WTC11 (cell line): ENCODE data around the gene UQCC2. TPM values are rescaled to one million over a fixed set of nuclear protein-coding genes. Genes with fewer than 3 reads are reported as not detected.

Experiments used
- ATAC-seq: fragments of 200-7000 bp; cut with Tn5 transposase; 2 replicates; pipeline ENCODE4 v1.10.0; 2021; ENCODE audit warnings: mild to moderate bottlenecking, moderate library complexity
- CTCF ChIA-PET: fragments of 300-600 bp; sonication (Branson Sonifier 250); formaldehyde crosslinking; loops from one replicate; lab custom pipeline; 2021; ENCODE audit warnings: antibody characterized with exemption; lab: Charles Lee
- POLR2A ChIA-PET: fragments of 350-600 bp; sonication (Branson Sonifier 250); formaldehyde crosslinking; loops from one replicate; lab custom pipeline; 2021; ENCODE audit warnings: antibody characterized with exemption; lab: Charles Lee
- DNase-seq: peaks from one replicate; pipeline ENCODE4 v3.0.0; 2021; ENCODE audit warnings: low spot score
- H3K27ac Mint-ChIP-seq: 2 replicates; pipeline ENCODE4 v1.8.0; 2021; ENCODE audit warnings: mixed read lengths
- H3K27me3 Mint-ChIP-seq: 2 replicates; pipeline ENCODE4 v1.8.0; 2021; ENCODE audit warnings: low read depth, mild to moderate bottlenecking, moderate library complexity, mixed read lengths
- H3K36me3 Mint-ChIP-seq: 2 replicates; pipeline ENCODE4 v1.8.0; 2021; ENCODE audit warnings: mixed read lengths
- H3K4me1 Mint-ChIP-seq: 2 replicates; pipeline ENCODE4 v1.8.0; 2022; ENCODE audit warnings: mixed read lengths
- H3K4me3 Mint-ChIP-seq: 2 replicates; pipeline ENCODE4 v1.8.0; 2021; ENCODE audit warnings: mild to moderate bottlenecking, moderate library complexity, mixed read lengths
- H3K9me3 Mint-ChIP-seq: 2 replicates; pipeline ENCODE4 v1.8.0; 2021; ENCODE audit warnings: mixed read lengths
- CBFB ChIP-seq: sonication (generic); formaldehyde crosslinking; IDR thresholded peaks from 2 replicates; pipeline ENCODE4 v1.8.1; 2022; ENCODE audit warnings: mild to moderate bottlenecking, low read depth, missing genetic modification reagents
- ESRRA ChIP-seq: sonication (generic); formaldehyde crosslinking; IDR thresholded peaks from 2 replicates; pipeline ENCODE4 v1.8.1; 2022; ENCODE audit warnings: mild to moderate bottlenecking, missing genetic modification reagents, borderline replicate concordance
- FOXK1 ChIP-seq: sonication (generic); formaldehyde crosslinking; IDR thresholded peaks from 2 replicates; pipeline ENCODE4 v1.8.0; 2022; ENCODE audit warnings: mild to moderate bottlenecking, moderate library complexity, missing genetic modification reagents
- FOXP1 ChIP-seq: sonication (generic); formaldehyde crosslinking; IDR thresholded peaks from 2 replicates; pipeline ENCODE4 v1.8.0; 2022; ENCODE audit warnings: missing genetic modification reagents, mild to moderate bottlenecking, moderate library complexity, borderline replicate concordance
- GABPB1 ChIP-seq: sonication (generic); formaldehyde crosslinking; IDR thresholded peaks from 2 replicates; pipeline ENCODE4 v1.8.1; 2023; ENCODE audit warnings: mild to moderate bottlenecking, missing genetic modification reagents
- GTF2I ChIP-seq: fragments of 250-450 bp; sonication (Bioruptor Pico); conservative IDR thresholded peaks from 2 replicates; pipeline ENCODE4 v1.4.0; 2021; ENCODE audit warnings: mild to moderate bottlenecking
- NFE2L1 ChIP-seq: sonication (generic); formaldehyde crosslinking; IDR thresholded peaks from 2 replicates; pipeline ENCODE4 v1.8.1; 2023; ENCODE audit warnings: missing genetic modification reagents
- NR2C2 ChIP-seq: sonication (generic); formaldehyde crosslinking; IDR thresholded peaks from 2 replicates; pipeline ENCODE4 v1.8.0; 2022; ENCODE audit warnings: mild to moderate bottlenecking, missing genetic modification reagents
- PRRX2 ChIP-seq: fragments of 250-450 bp; sonication (Bioruptor Pico); IDR thresholded peaks from 2 replicates; pipeline ENCODE4 v1.8.0; 2021; ENCODE audit warnings: mild to moderate bottlenecking
- RORB ChIP-seq: fragments of 250-450 bp; sonication (Bioruptor Pico); IDR thresholded peaks from 2 replicates; pipeline ENCODE4 v1.9.0; 2021; ENCODE audit warnings: mild to moderate bottlenecking
- SMAD3 ChIP-seq: sonication (generic); formaldehyde crosslinking; IDR thresholded peaks from 2 replicates; pipeline ENCODE4 v1.8.0; 2022; ENCODE audit warnings: missing genetic modification reagents, mild to moderate bottlenecking, borderline replicate concordance
- TCF7 ChIP-seq: sonication (generic); formaldehyde crosslinking; IDR thresholded peaks from 2 replicates; pipeline ENCODE4 v1.8.0; 2022; ENCODE audit warnings: mild to moderate bottlenecking, low read depth, missing genetic modification reagents, moderate library complexity
- ZNF219 ChIP-seq: sonication (generic); formaldehyde crosslinking; IDR thresholded peaks from 2 replicates; pipeline ENCODE4 v1.8.0; 2023; ENCODE audit warnings: missing genetic modification reagents, mild to moderate bottlenecking, borderline replicate concordance
- ZNF232 ChIP-seq: sonication (generic); formaldehyde crosslinking; IDR thresholded peaks from 2 replicates; pipeline ENCODE4 v1.8.0; 2022; ENCODE audit warnings: mild to moderate bottlenecking, missing genetic modification reagents
- ZNF263 ChIP-seq: sonication (generic); formaldehyde crosslinking; IDR thresholded peaks from 2 replicates; pipeline ENCODE4 v1.8.1; 2022; ENCODE audit warnings: low read depth, mild to moderate bottlenecking, moderate library complexity, missing genetic modification reagents
- ZNF396 ChIP-seq: fragments of 250-450 bp; sonication (Bioruptor Pico); IDR thresholded peaks from 2 replicates; pipeline ENCODE4 v1.8.0; 2021; ENCODE audit warnings: mild to moderate bottlenecking, moderate library complexity, borderline replicate concordance
- ZNF671 ChIP-seq: fragments of 250-450 bp; sonication (Bioruptor Pico); IDR thresholded peaks from 2 replicates; pipeline ENCODE4 v1.8.0; 2021; ENCODE audit warnings: mild to moderate bottlenecking
- total RNA-seq: library from RNA; stranded (reverse); gene quantifications from 3 replicates; pipeline ENCODE4 v1.2.3, GENCODE V29; 2021
- TF ChIP-seq, protein P1 (sequence below): sonication (generic); formaldehyde crosslinking; IDR thresholded peaks from 2 replicates; pipeline ENCODE4 v1.8.1; 2023; ENCODE audit warnings: mild to moderate bottlenecking, missing genetic modification reagents, borderline replicate concordance
- TF ChIP-seq, protein P2 (sequence below): fragments of 250-450 bp; sonication (Bioruptor Pico); IDR thresholded peaks from 2 replicates; pipeline ENCODE4 v1.8.0; 2021; ENCODE audit warnings: mild to moderate bottlenecking
- TF ChIP-seq, protein P3 (sequence below): sonication (generic); formaldehyde crosslinking; IDR thresholded peaks from 2 replicates; pipeline ENCODE4 v1.8.0; 2022; ENCODE audit warnings: mild to moderate bottlenecking, missing genetic modification reagents
- TF ChIP-seq, protein P4 (sequence below): sonication (generic); formaldehyde crosslinking; conservative IDR thresholded peaks from 2 replicates; pipeline ENCODE4 v1.8.1; 2023; ENCODE audit warnings: mild to moderate bottlenecking, low read depth, missing genetic modification reagents, moderate library complexity
- TF ChIP-seq, protein P5 (sequence below): sonication (generic); formaldehyde crosslinking; IDR thresholded peaks from 2 replicates; pipeline ENCODE4 v1.8.0; 2022; ENCODE audit warnings: mild to moderate bottlenecking, missing genetic modification reagents
- TF ChIP-seq, protein P6 (sequence below): sonication (generic); formaldehyde crosslinking; IDR thresholded peaks from 2 replicates; pipeline ENCODE4 v1.8.0; 2022; ENCODE audit warnings: mild to moderate bottlenecking, missing genetic modification reagents
- TF ChIP-seq, protein P7 (sequence below): sonication (generic); formaldehyde crosslinking; IDR thresholded peaks from 2 replicates; pipeline ENCODE4 v1.8.0; 2023; ENCODE audit warnings: missing genetic modification reagents

UQCC2 gene
- total RNA-seq, 1 experiment from 2014 or later = 65.8 TPM

DNA sequence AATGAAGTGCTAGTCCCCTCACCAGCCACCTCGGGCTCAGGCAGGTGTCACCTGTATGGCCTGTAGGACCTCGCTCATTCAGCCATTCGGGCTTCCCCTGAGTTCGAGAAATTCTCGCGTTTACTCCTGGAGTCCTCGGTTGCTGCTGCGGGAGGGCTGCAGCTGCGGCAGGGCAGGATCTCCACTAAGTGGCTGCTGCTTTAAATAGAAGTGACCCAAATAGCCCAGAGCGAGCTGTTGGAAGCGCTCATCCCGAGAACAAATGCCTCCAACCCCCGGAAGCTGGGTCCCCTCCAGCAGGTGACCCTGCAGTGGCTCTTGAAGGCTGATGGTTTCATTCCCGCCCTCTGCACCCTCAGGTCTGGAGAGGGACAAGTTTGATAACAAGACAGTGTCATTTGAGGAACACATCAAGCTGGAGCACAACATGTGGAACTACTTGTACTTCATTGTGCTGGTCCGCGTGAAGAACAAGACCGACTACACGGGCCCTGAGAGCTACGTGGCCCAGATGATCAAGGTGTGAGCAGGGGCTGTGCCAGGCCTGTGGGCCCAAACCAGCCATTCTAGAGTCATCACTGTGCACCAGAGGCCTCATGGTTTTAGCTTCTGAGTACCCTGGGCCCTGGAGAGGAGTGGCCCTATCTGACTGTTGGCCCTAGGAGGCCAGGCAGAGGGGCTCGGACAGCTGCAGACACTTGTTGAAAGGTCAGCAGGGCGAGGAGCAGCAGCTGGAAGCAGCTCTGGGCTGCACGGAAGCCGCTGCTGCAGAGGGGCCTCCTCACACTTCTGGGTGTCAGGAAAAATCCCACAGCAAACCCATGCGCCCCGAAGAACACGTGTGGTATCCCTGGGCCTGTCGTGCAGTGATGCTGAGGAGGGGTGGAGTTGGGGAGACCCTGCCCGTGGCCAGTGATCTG is 18.1 kb downstream of the UQCC2 start:
- H3K9me3 Mint-ChIP-seq = no peaks in the 10 kb centered on the region
- H3K27ac Mint-ChIP-seq = peak overlapping the region; percentile 72; the same call in 1 of the 2 replicates
- DNase-seq = no peak
- TF ChIP-seq TCF7 (CRISPR knock-in tag) (no peak), FOXK1 (CRISPR knock-in tag) (no peak), ESRRA (CRISPR knock-in tag) (no peak), ZNF263 (CRISPR knock-in tag) (no peak), ZNF219 (no peak), GTF2I (CRISPR knock-in tag) (no peak), ZNF671 (CRISPR knock-in tag) (no peak), NR2C2 (CRISPR knock-in tag) (no peak), SMAD3 (no peak), RORB (CRISPR knock-in tag) (no peak), ZNF396 (CRISPR knock-in tag) (no peak), PRRX2 (CRISPR knock-in tag) (no peak), ZNF232 (CRISPR knock-in tag) (no peak)
- TF ChIP-seq, protein P1, sequence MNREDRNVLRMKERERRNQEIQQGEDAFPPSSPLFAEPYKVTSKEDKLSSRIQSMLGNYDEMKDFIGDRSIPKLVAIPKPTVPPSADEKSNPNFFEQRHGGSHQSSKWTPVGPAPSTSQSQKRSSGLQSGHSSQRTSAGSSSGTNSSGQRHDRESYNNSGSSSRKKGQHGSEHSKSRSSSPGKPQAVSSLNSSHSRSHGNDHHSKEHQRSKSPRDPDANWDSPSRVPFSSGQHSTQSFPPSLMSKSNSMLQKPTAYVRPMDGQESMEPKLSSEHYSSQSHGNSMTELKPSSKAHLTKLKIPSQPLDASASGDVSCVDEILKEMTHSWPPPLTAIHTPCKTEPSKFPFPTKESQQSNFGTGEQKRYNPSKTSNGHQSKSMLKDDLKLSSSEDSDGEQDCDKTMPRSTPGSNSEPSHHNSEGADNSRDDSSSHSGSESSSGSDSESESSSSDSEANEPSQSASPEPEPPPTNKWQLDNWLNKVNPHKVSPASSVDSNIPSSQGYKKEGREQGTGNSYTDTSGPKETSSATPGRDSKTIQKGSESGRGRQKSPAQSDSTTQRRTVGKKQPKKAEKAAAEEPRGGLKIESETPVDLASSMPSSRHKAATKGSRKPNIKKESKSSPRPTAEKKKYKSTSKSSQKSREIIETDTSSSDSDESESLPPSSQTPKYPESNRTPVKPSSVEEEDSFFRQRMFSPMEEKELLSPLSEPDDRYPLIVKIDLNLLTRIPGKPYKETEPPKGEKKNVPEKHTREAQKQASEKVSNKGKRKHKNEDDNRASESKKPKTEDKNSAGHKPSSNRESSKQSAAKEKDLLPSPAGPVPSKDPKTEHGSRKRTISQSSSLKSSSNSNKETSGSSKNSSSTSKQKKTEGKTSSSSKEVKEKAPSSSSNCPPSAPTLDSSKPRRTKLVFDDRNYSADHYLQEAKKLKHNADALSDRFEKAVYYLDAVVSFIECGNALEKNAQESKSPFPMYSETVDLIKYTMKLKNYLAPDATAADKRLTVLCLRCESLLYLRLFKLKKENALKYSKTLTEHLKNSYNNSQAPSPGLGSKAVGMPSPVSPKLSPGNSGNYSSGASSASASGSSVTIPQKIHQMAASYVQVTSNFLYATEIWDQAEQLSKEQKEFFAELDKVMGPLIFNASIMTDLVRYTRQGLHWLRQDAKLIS = no peak
- TF ChIP-seq, protein P2, sequence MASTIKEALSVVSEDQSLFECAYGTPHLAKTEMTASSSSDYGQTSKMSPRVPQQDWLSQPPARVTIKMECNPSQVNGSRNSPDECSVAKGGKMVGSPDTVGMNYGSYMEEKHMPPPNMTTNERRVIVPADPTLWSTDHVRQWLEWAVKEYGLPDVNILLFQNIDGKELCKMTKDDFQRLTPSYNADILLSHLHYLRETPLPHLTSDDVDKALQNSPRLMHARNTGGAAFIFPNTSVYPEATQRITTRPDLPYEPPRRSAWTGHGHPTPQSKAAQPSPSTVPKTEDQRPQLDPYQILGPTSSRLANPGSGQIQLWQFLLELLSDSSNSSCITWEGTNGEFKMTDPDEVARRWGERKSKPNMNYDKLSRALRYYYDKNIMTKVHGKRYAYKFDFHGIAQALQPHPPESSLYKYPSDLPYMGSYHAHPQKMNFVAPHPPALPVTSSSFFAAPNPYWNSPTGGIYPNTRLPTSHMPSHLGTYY (CRISPR knock-in tag) = no peak
- TF ChIP-seq, protein P3, sequence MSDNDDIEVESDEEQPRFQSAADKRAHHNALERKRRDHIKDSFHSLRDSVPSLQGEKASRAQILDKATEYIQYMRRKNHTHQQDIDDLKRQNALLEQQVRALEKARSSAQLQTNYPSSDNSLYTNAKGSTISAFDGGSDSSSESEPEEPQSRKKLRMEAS (CRISPR knock-in tag) = no peak
- TF ChIP-seq, protein P4, sequence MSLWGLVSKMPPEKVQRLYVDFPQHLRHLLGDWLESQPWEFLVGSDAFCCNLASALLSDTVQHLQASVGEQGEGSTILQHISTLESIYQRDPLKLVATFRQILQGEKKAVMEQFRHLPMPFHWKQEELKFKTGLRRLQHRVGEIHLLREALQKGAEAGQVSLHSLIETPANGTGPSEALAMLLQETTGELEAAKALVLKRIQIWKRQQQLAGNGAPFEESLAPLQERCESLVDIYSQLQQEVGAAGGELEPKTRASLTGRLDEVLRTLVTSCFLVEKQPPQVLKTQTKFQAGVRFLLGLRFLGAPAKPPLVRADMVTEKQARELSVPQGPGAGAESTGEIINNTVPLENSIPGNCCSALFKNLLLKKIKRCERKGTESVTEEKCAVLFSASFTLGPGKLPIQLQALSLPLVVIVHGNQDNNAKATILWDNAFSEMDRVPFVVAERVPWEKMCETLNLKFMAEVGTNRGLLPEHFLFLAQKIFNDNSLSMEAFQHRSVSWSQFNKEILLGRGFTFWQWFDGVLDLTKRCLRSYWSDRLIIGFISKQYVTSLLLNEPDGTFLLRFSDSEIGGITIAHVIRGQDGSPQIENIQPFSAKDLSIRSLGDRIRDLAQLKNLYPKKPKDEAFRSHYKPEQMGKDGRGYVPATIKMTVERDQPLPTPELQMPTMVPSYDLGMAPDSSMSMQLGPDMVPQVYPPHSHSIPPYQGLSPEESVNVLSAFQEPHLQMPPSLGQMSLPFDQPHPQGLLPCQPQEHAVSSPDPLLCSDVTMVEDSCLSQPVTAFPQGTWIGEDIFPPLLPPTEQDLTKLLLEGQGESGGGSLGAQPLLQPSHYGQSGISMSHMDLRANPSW (CRISPR knock-in tag) = no peak
- H3K36me3 Mint-ChIP-seq = peaks cover 61% of the 10 kb centered on the region
- no peak overlapping the region for H3K4me3 Mint-ChIP-seq
- H3K4me1 Mint-ChIP-seq = peaks cover 15% of the 10 kb centered on the region
- H3K27me3 Mint-ChIP-seq = no peaks in the 10 kb centered on the region
- ATAC-seq = no peak
- POLR2A ChIA-PET = interaction anchor here (0.7 kb wide), 1 partner anchor 18 kb away, joined by 3 read pairs; no protein-coding TSS in a partner anchor
- CTCF ChIA-PET = interaction anchor here (1.3 to 1.8 kb wide), 3 partner anchors 86 to 108 kb away, joined by 3 to 5 read pairs (median 4); no protein-coding TSS in a partner anchor

DNA sequence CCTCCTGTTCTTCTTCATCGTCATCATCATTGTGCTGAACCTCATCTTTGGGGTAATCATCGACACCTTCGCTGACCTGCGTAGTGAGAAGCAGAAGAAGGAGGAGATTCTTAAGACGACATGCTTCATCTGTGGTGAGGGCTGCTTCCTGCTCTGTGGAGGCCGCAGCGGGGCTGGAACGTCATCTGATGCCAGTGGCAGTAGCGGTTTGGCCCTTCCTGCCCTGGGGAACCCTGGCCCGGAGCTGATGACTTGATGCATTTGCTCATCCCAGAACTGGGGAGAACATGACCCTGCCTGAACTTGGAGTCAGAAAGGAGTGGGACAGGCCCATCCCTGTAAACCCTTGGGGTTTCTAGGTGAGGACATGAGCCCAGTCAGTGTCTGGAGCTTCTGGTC is 18.7 kb downstream of the UQCC2 start:
- H3K4me1 Mint-ChIP-seq = peaks cover 15% of the 10 kb centered on the region
- POLR2A ChIA-PET = no interaction called here
- DNase-seq = no peak
- H3K36me3 Mint-ChIP-seq = peaks cover 59% of the 10 kb centered on the region
- no peak for ATAC-seq
- H3K9me3 Mint-ChIP-seq = no peaks in the 10 kb centered on the region
- H3K27ac Mint-ChIP-seq = peak overlapping the region; percentile 68; the same call in 1 of the 2 replicates
- CTCF ChIA-PET = interaction anchor here (1.5 to 1.8 kb wide), 2 partner anchors 103 to 107 kb away, joined by 4 to 5 read pairs; no protein-coding TSS in a partner anchor
- no peaks in the 10 kb centered on the region for H3K27me3 Mint-ChIP-seq
- no peak overlapping the region for H3K4me3 Mint-ChIP-seq
- TF ChIP-seq FOXP1 (CRISPR knock-in tag) (no peak), CBFB (CRISPR knock-in tag) (no peak), GABPB1 (CRISPR knock-in tag) (no peak), ESRRA (CRISPR knock-in tag) (no peak), NFE2L1 (no peak)
- TF ChIP-seq, protein P5, sequence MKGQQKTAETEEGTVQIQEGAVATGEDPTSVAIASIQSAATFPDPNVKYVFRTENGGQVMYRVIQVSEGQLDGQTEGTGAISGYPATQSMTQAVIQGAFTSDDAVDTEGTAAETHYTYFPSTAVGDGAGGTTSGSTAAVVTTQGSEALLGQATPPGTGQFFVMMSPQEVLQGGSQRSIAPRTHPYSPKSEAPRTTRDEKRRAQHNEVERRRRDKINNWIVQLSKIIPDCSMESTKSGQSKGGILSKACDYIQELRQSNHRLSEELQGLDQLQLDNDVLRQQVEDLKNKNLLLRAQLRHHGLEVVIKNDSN = no peak
- TF ChIP-seq, protein P6, sequence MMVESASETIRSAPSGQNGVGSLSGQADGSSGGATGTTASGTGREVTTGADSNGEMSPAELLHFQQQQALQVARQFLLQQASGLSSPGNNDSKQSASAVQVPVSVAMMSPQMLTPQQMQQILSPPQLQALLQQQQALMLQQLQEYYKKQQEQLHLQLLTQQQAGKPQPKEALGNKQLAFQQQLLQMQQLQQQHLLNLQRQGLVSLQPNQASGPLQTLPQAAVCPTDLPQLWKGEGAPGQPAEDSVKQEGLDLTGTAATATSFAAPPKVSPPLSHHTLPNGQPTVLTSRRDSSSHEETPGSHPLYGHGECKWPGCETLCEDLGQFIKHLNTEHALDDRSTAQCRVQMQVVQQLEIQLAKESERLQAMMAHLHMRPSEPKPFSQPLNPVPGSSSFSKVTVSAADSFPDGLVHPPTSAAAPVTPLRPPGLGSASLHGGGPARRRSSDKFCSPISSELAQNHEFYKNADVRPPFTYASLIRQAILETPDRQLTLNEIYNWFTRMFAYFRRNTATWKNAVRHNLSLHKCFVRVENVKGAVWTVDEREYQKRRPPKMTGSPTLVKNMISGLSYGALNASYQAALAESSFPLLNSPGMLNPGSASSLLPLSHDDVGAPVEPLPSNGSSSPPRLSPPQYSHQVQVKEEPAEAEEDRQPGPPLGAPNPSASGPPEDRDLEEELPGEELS (CRISPR knock-in tag) = no peak
- TF ChIP-seq, protein P7, sequence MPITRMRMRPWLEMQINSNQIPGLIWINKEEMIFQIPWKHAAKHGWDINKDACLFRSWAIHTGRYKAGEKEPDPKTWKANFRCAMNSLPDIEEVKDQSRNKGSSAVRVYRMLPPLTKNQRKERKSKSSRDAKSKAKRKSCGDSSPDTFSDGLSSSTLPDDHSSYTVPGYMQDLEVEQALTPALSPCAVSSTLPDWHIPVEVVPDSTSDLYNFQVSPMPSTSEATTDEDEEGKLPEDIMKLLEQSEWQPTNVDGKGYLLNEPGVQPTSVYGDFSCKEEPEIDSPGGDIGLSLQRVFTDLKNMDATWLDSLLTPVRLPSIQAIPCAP (CRISPR knock-in tag) = no peak
